ENCODE data around the gene KATNAL2.

KATNAL2 gene, protein sequence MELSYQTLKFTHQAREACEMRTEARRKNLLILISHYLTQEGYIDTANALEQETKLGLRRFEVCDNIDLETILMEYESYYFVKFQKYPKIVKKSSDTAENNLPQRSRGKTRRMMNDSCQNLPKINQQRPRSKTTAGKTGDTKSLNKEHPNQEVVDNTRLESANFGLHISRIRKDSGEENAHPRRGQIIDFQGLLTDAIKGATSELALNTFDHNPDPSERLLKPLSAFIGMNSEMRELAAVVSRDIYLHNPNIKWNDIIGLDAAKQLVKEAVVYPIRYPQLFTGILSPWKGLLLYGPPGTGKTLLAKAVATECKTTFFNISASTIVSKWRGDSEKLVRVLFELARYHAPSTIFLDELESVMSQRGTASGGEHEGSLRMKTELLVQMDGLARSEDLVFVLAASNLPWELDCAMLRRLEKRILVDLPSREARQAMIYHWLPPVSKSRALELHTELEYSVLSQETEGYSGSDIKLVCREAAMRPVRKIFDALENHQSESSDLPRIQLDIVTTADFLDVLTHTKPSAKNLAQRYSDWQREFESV

DNA sequence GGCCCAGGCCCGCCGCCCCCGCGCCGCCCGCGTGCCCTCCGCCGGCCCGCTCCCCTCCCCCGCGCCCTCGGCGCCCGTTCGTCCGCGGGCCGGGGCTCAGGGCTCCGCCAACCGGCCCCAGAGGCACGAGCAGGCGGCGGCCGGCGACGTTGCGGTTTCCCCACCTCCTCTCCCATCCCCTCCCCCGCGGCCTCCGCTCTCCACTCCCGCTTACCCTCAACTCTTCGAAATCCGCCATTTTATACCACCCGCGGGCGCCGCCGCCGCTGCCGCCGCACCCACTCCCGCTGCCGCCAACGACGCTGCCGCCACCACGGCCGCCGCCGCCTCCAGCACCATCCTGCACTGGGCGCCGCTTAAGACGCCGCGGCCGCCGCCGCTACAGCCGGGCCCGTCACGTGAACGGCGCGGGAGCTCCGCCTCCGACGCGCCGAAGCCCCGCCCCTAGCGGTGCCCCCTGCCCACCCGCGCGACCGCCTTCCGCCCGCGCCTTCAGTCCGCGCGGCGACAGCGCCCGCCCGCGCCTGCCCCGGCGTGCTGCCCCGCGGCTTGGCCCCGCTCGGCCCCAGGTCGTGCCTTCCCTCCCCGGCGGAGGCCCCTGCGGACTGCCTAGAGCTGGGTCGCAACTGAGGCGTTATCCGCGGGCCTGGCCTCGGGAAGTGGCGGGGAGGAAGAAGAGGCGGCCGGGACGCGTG, at the start of gene KATNAL2, which contains the start of gene PIAS2:
Gene KATNAL2 (plus strand): TSS at position 495 of the 695 bp plus-strand sequence. CDS start 29,271 bp downstream, outside the sequence.
Gene PIAS2 (minus strand): TSS at position 400 of the 695 bp plus-strand sequence. CDS start 162 bp downstream, at position 238.
- Histone ChIP-seq H3K9me3 (no peaks in the 10 kb centered on the region), H3K4me1 (peaks cover 40% of the 10 kb centered on the region), H3K4me2 (peak within 1 kb of the TSS; percentile 90), H4K20me1 (peaks cover 38% of the 10 kb centered on the region), H3K4me3 (peak within 1 kb of the TSS; percentile 84), H3K36me3 (0 out of 2 replicates have a peak, but pooled peaks cover 5% of the 10 kb centered on the region), H3K9ac (peak within 1 kb of the TSS; percentile 92), H3K27ac (peak within 1 kb of the TSS; percentile 92), H3K27me3 (no peaks in the 10 kb centered on the region)
- TF ChIP-seq Cebpa-rat (IDR thresholded peaks at IDR 0.05), result no peak

DNA sequence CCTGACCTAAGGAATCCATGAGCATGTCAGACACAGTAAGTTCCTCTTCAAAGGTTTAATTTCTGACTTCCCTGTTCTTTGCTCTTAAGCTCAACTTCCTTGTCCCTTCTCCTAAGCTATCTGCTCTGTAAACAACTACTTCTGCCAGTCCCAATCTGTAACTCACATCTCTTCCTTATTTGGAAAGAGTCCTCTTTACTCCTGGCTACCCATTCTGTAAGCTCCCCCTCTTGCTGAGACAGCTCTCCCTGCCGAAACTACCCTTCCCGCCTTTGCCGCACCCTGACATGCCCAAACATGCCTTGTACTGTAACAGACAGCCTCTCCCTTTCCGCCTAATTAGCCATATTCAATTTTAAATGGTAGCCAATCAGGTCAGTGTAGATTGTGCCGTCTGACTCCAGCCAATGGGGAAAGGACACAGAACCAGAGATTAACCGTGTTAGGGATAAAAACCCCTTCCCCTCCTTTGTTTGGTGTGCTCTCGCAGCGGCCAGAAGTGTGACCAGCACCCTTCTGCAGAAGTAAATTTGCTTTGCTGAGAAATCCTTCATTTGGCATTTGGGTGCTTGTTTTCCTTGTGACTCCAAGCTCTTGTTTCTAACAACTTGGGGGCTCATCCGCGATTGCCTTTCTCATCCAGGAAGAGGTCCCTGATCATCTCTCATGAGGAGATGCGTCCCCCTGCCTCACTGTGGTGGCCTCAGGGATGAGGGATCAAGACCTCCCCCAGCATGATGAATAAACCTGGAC, 49.1 kb upstream of the KATNAL2 start:
- Histone ChIP-seq H3K27ac (no peak overlapping the region), H3K4me3 (peak overlapping the region; percentile 25; the same call in 1 of the 2 replicates), H3K4me2 (no peak overlapping the region), H3K36me3 (peaks cover 80% of the 10 kb centered on the region), H4K20me1 (peaks cover under 1% of the 10 kb centered on the region; the same call in 1 of the 2 replicates), H3K4me1 (peaks cover 2% of the 10 kb centered on the region), H3K9ac (no peak overlapping the region), H3K27me3 (no peaks in the 10 kb centered on the region), H3K9me3 (peaks cover 78% of the 10 kb centered on the region)
- TF ChIP-seq Cebpa-rat (IDR thresholded peaks at IDR 0.05), result no peak

DNA sequence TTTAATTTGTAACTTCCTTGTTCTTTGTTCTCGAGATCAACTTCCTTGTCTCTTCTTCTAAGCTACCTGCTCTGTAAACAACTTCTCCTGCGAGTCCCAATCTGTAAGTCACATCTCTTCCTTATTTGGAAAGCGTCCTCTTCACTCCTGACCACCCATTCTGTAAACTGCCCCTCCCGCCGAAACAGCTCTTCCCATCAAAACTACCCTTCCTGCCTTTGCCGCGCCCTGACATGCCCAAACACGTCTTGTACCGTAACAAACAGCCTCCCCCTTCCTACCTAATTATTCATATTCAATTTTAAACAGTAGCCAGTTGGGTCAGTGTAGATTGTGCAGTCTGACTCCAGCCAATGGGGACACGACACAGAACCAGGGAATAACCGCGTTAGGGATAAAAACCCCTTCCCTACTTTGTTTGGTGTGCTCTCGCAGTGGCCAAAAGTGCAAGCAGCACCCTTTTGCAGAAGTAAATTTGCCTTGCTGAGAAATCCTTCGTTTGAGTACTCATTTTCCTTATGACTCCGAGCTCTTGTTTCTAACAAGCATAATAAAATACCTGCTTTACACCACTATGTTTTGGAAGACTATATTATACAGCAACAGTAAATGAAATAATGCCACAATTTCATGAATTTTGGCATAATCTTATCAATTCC, 39.9 kb upstream of the KATNAL2 start:
- Histone ChIP-seq H3K9me3 (peaks cover 92% of the 10 kb centered on the region), H3K27ac (no peak overlapping the region), H3K4me3 (0 out of 2 replicates have a peak overlapping the region, but pooled peaks have one; percentile 14), H3K4me2 (no peak overlapping the region), H3K4me1 (peaks cover 21% of the 10 kb centered on the region), H4K20me1 (peaks cover 14% of the 10 kb centered on the region; the same call in 1 of the 2 replicates), H3K9ac (no peak overlapping the region), H3K36me3 (peaks cover 82% of the 10 kb centered on the region), H3K27me3 (no peaks in the 10 kb centered on the region)
- no peak for TF ChIP-seq Cebpa-rat (IDR thresholded peaks at IDR 0.05)

DNA sequence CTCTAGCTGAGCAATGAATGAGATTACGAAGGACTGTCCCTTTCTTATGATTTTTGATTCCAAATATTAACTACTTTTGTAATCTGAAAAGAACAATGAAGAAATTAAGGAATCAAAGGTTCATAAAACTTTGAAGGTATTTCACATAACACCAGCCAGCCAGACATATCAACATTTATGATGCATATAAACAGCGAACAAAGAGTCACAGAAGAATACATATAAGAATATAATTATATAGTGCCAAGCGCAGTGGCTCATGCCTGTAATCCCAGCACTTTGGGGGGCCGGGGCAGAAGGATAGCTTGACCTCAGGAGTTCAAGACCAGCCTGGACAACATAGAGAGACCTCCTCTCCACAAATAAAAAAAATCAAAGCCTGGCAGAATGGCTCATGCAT, 34.2 kb upstream of the KATNAL2 start:
- Histone ChIP-seq H3K4me3 (no peak overlapping the region), H3K36me3 (peaks cover 62% of the 10 kb centered on the region), H3K27me3 (no peaks in the 10 kb centered on the region), H3K9me3 (peaks cover 52% of the 10 kb centered on the region), H3K4me2 (no peak overlapping the region), H3K4me1 (no peaks in the 10 kb centered on the region), H3K9ac (no peak overlapping the region), H4K20me1 (peaks cover 18% of the 10 kb centered on the region), H3K27ac (no peak overlapping the region)
- TF ChIP-seq Cebpa-rat (IDR thresholded peaks at IDR 0.05), result no peak

DNA sequence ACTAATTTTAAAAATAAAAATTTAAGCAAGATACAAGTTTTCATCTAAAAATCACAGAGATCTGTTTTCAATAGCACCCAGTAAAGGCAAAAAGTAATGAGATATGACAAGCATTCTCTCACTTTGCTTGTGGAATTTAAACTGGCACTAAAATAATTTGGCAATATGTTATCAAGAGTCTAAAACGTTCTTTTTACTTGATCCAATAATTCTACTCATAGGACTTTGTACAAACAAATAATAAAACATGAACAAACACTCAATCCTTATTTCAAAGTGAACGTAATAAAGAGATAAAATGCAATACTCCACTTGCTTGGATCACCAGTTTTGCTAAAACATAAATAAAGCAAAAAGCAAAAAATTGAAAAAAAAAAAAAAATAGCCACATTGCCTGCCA, 30.5 kb upstream of the KATNAL2 start:
- no peak overlapping the region for H3K4me3 ChIP-seq
- H3K9me3 ChIP-seq, result peaks cover 46% of the 10 kb centered on the region
- TF ChIP-seq Cebpa-rat (IDR thresholded peaks at IDR 0.05), result no peak
- H4K20me1 ChIP-seq, result peaks cover 26% of the 10 kb centered on the region
- H3K9ac ChIP-seq, result no peak overlapping the region
- H3K36me3 ChIP-seq, result peaks cover 56% of the 10 kb centered on the region
- no peak overlapping the region for H3K4me2 ChIP-seq
- H3K27ac ChIP-seq, result no peak overlapping the region
- H3K4me1 ChIP-seq, result peaks cover 5% of the 10 kb centered on the region
- H3K27me3 ChIP-seq, result no peaks in the 10 kb centered on the region

DNA sequence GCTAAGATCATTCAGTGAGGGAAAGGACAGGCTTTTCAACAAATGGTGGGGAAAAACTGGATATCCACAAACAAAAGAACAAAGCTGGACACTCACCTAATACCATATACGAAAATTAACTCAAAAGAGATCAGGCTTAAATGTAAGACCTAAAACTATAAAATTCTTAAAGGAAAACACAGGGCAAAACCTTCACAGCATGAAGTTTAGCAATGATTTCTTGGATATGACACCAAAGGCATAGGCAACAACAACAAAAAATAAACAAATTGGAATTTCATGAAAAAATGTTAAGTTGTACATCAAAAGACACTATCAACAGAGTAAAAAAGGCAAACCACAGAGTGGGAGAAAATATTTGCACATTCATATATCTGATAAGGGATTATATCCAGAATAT, 28.4 kb upstream of the KATNAL2 start:
- peaks cover 24% of the 10 kb centered on the region for H4K20me1 ChIP-seq
- no peak overlapping the region for H3K4me2 ChIP-seq
- peak overlapping the region; percentile 42; the same call in 1 of the 2 replicates for H3K4me3 ChIP-seq
- H3K36me3 ChIP-seq, result peaks cover 56% of the 10 kb centered on the region
- no peak for TF ChIP-seq Cebpa-rat (IDR thresholded peaks at IDR 0.05)
- peaks cover 51% of the 10 kb centered on the region for H3K9me3 ChIP-seq
- H3K4me1 ChIP-seq, result peaks cover 25% of the 10 kb centered on the region
- no peak overlapping the region for H3K9ac ChIP-seq
- no peak overlapping the region for H3K27ac ChIP-seq
- no peaks in the 10 kb centered on the region for H3K27me3 ChIP-seq

DNA sequence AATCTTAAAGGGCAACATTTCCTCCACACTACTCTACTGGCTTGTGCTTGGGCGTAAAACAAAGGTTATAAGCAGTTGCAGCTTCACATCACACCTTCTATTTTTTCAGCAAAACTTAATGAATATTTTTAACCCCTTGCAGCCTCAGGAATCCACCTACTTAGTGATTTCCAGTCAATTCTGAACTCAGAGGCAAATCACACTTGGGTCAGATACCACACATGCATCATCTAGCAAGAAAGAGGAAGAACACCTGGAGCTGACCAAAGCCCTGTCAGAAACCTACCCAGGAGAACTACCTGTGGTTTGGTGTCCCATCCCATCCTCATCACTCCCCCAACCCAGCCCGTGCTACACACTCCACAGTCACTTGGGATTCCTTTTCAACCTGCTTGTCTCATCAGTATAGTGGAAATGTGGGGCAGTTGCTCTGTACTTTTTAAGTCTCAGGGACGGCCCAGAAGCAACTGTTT, 25.6 kb upstream of the KATNAL2 start:
- H3K4me2 ChIP-seq, result peak overlapping the region; percentile 56
- H3K9ac ChIP-seq, result no peak overlapping the region; the same call in 1 of the 2 replicates
- H3K27ac ChIP-seq, result no peak overlapping the region
- H3K36me3 ChIP-seq, result peaks cover 59% of the 10 kb centered on the region
- peaks cover 20% of the 10 kb centered on the region for H4K20me1 ChIP-seq
- H3K27me3 ChIP-seq, result no peaks in the 10 kb centered on the region
- no peak overlapping the region for H3K4me3 ChIP-seq
- peaks cover 31% of the 10 kb centered on the region for H3K4me1 ChIP-seq
- no peak for TF ChIP-seq Cebpa-rat (IDR thresholded peaks at IDR 0.05)
- peaks cover 64% of the 10 kb centered on the region for H3K9me3 ChIP-seq

DNA sequence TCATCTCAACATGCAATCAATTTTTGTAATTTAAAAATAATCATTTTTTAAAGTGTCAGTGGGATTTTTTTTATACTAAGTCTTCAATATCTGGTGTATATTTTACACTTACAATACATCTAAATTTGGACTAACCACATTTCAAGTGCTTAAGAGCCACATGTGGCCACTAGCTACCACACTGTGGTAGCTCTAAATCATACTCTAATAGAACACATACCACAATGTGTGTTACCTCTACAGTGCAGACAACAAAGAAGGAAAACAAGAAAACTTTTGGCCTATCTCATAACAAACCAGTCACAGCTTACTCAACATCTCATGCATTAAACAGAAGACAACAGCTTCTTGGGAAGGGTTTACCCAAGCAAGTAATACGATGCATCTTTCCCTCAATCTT, 24.6 kb upstream of the KATNAL2 start:
- peaks cover 55% of the 10 kb centered on the region for H3K9me3 ChIP-seq
- H3K27me3 ChIP-seq, result no peaks in the 10 kb centered on the region
- TF ChIP-seq Cebpa-rat (IDR thresholded peaks at IDR 0.05), result no peak
- H3K4me1 ChIP-seq, result peaks cover 42% of the 10 kb centered on the region
- H3K27ac ChIP-seq, result no peak overlapping the region
- peaks cover 55% of the 10 kb centered on the region for H3K36me3 ChIP-seq
- H3K4me2 ChIP-seq, result peak overlapping the region; percentile 33; the same call in 1 of the 2 replicates
- peaks cover 29% of the 10 kb centered on the region for H4K20me1 ChIP-seq
- no peak overlapping the region for H3K4me3 ChIP-seq
- H3K9ac ChIP-seq, result no peak overlapping the region
